Activated naive CD4-positive, alpha-beta T cell treated with Interleukin-2 at 50 U/mL for 16 hours (primary cell): ENCODE measurements around the gene GFM1.
"Not testable (repeated sequence)": the region's sequence is repeated elsewhere in the genome, so short reads cannot be mapped to it uniquely, and the experiment has no call there.

Experiments
- DNase-seq: peaks from one replicate; pipeline ENCODE4 v3.0.0-alpha.2; 2020

The GFM1 gene

GRCh38 chr3:158679547-158680000 lies 35.2 kb downstream of the GFM1 start:
- no peak for DNase-seq

GRCh38 chr3:158680861-158681260 lies 36.5 kb downstream of the GFM1 start:
- no peak for DNase-seq

GRCh38 chr3:158683230-158683962 lies 39.1 kb downstream of the GFM1 start:
- DNase-seq = no peak

GRCh38 chr3:158685159-158685558 lies 40.8 kb downstream of the GFM1 start:
- no peak for DNase-seq

- not testable (repeated sequence) for DNase-seq
Measured at GRCh38 chr3:158693866-158694456, 49.6 kb downstream of the GFM1 start.

DNA sequence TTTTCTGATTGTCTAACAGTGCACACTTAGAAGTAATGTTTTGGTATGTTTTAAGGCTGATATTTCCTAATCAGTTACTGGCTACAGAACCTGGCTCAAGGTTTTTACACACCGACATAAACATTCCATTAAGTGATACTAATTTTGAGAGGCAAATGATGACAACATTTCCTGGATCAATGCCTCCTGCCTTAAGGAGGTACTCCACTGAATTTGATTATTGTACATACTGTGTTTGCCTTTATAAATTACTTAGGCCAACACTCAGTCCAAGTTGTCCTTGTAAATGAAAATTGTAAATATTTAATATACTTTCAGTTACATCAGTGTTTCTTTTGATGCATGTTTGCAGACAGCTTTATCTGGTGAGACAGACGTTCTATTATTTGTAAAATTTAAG lies 52.3 kb downstream of the GFM1 start:
- no peak for DNase-seq

DNA sequence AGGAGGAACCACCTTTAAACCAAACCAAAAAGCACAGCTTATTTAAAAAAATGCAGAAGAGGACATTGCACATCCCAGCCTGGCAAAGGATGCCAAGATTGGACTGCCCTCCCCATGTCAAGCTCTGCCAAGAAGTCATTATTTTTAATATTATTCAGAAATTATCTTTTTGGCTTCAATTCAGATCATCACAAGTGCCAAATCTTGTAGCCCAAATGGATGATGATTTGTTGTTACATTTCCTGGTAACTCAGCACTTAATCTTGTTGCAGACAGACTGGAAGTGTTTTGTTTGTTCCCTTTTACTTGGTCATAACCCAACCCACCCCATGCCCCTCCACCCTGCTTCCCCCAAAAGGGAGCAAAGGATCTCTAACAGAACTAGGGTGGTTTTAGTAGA lies 56.2 kb downstream of the GFM1 start:
- DNase-seq = no peak

DNA sequence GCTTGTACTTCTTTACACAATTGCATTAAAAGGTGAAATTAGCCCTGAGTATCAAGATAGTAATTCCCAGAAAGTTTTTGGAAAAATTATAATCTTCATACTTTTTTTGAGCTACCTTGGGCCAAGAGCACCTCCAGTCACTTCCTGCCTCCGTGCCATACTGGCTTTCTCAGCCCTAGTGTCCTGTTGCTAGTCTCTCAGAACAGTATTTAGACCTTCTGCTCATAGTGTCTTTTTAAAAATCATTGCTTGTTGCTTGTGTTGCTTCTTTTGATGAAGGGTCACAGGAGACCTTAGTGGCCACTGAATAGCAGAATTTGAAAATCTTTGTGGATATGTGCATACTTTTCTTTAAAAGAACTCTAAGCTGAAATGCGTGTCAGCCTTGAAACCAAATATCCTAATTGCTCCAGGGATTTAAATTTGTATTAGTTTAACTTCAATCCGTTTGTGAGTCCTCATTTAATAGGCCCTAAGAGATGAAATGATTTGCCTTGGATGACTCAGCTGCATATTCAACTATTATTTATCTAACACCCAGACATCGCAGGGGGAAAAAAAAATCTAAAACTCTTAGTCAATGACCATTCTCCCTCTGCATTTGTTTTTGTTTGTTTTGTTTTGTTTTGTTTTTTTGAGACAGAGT lies 57.2 kb downstream of the GFM1 start:
- DNase-seq = no peak

DNA sequence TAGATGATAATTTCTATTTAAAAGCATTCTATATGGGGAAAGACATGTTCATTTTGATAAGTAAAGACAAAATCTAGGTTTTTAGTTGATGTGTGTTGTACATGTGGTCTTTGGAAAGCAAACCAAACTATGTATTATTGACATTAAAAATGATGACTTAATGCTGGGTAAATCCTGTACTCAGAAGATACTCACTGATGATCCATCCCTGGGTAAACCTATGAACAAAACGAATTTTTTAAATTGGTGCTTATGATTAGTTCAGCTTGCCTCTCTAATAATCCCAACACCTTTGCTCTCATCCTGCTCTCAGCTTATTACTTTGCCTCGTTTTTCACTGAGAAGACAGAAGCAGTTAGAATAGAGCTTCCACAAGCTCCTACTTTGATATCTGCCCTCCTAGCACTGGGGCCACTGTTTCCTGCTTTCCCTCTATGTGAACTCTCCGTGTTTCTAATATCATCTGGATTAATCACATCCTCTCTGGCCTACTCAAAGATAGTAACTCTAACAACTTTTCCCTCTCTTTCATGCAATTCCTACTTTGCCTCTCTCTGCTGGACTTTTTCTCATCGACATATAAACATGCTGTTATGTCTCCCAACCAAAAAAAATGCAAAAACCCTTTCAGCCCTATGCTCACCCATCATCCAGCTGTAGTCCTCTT lies 58.6 kb downstream of the GFM1 start:
- no peak for DNase-seq

- no peak for DNase-seq
Measured at GRCh38 chr3:158703566-158703965, 59.2 kb downstream of the GFM1 start.

DNA sequence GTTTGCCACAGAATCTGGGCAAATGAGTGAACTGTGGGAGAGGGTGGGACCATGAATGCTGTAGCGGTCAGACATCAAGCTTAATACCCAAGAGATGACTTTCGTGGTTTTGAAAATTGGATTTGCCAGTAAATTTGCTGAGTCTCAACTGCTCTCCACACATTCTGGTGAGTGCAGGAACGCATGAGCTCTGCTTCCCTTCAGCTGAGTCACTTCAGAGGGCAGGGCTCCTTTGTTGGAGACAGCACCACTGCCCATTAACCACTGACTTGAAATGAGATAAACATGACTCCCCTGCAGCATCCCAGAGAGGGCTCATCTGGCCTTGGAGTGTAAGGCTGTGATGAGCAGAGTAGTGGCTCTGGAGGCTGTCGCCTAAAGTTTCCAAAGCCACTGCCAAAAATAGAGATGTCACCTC lies 65.3 kb downstream of the GFM1 start:
- no peak for DNase-seq

DNA sequence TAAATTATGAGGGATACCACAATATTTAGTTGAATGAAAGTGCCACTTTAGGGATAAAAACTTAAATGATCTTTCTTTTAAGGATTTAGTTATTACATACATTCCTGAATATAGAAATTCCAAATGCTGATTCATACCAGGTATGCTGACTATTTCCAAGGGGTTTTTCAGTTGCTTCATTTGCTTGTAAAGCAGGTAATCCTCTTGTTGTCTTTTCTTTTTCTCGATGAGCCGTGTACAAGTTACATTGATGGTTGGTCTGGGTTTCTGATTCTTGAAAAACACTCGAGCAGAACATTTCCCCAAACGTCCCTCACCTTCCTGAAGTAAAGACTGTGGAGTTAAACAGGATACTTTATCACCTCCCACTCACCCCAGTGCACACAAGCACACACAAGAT lies 66.3 kb downstream of the GFM1 start:
- no peak for DNase-seq

DNA sequence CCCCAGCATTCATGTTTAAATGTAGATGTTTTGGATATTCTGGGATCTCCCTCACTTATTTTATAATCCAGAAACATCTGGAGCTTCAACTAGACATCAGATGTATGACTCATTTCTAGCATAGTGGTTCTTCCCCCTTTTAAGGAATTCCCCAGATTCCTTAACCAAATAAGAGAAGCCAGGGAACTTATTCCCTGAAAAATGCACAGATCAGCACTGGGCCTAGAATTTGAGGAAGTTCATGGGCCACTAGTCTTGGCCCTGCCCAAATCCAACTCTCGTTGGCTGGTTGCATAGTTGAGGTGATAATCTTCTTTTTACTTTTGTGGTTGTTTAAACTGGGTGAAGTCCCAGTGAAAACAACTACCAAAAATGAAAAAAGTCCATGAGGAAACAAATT lies 67.6 kb downstream of the GFM1 start:
- no peak for DNase-seq

DNA sequence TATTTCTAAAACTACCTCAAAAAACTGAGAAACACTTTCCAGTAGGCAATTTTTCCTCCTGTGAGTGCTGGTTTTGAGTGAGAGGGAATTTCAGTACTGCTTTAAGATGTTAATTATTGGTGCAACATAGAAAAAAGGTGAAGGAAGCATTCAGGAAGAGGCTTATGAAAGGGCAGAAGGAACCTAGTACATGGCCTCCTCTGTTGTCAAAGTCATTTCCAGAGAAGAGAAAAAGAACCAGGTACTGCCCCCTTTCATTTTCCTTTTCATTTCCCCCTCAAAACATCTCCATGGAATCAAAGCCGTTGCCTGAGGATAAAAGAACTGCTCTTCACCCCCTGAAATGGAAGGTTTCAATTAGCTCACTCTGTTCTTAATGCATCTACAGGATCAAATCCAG lies 68.1 kb downstream of the GFM1 start:
- DNase-seq = no peak

GRCh38 chr3:158713094-158713499 lies 68.8 kb downstream of the GFM1 start:
- no peak for DNase-seq

DNA sequence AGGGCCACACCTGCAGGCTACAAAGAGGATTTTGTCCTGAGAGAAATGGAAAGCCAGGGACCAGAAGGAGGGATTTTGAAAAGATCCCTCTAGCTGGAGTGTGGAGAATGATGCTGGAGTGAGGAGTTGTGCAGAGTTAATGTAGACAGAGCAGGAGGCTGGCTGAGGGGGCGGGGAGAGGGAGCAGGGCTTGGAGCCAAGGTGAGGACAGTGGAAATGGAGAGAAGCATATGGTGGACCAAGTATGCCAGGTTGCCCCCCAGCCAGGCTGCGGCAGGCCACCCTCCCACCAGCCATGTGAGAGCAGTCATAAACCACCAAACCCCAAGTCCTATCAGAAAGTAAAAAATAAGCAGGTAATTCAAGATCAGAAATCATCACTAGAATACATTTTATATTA lies 73.2 kb downstream of the GFM1 start:
- DNase-seq = no peak

DNA sequence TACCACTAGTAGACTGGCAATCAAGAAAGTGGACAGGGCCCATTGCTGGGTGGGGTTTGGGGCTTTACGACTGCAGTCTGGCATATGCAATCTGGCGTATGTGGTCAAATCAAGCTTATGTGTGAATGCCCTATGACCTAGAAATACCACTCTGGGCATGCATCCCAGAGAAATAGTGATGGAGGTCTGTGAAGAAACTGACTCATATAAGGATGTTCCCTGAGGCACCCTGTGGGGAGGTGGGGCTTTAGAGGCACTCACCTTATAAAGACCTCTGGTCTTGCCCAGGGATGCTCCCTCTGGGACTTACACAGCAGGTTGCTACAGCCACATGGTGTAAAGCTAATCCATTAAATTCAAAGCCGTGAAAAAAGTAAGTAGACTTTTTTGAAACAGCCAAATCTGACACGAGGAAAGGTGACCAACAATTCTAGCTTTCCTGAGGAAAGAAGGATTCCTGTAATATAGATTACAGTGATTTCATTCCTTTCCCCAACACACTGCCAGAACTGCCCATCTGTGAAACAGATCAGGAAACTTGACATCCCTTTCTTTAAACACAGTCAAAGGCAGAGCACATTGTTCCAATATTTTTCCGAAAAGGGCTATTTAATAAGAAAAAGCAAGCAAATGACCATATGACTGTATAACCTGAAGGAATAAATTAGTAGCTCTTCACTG lies 74.3 kb downstream of the GFM1 start:
- DNase-seq = no peak

GRCh38 chr3:158722108-158722507 lies 77.8 kb downstream of the GFM1 start:
- DNase-seq = no peak

DNA sequence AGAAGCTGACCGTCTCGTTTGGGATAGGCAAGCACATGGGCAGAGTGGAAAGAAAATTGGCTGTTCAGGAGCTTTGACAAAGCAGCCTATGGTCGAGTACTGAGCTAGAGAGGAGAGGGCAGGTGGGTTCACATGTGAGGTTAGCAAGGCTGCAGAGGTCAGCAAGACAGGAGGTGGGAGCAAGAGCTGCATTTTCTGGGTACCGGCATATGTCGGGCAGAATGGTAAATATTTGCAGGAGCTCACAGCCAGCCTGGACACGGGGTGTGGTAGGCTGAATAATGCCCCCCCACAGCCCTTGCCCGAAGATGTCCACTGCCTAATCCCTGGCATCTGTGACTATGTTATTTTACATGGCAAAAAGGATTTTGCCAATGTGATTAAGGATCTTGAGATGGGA lies 79.7 kb downstream of the GFM1 start:
- DNase-seq = no peak

DNA sequence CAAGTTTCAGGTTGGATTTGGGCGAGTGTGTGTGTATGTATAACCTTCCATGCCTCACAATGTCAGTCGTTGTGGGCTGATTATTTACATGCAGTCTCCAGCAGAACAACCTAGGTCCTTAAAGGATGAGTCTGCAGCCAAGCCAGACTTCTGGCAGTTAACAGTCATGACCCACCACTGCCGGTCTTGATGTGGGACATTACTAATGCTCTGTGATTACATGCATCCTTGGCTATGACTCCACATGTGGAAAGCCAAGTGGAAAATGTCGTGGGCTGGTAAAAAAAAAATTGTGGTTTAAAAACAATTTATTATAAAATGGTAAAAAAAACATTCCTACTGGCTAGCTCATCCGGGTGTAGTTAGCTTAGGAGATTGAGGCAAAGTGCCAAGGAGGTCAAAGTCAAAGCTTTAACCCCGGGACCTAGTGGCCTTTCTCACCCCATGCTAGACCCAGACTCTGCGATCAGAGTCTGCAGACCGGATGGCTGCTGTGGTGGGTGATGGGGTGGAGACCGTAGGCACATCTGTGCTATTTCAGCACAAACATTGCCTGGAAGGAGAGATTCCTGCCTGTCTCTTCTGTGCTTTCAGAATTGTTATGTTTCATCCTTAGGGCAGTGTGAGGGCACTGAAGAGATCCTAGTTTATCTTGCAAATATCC lies 81.2 kb downstream of the GFM1 start:
- DNase-seq = peak; percentile 30

DNA sequence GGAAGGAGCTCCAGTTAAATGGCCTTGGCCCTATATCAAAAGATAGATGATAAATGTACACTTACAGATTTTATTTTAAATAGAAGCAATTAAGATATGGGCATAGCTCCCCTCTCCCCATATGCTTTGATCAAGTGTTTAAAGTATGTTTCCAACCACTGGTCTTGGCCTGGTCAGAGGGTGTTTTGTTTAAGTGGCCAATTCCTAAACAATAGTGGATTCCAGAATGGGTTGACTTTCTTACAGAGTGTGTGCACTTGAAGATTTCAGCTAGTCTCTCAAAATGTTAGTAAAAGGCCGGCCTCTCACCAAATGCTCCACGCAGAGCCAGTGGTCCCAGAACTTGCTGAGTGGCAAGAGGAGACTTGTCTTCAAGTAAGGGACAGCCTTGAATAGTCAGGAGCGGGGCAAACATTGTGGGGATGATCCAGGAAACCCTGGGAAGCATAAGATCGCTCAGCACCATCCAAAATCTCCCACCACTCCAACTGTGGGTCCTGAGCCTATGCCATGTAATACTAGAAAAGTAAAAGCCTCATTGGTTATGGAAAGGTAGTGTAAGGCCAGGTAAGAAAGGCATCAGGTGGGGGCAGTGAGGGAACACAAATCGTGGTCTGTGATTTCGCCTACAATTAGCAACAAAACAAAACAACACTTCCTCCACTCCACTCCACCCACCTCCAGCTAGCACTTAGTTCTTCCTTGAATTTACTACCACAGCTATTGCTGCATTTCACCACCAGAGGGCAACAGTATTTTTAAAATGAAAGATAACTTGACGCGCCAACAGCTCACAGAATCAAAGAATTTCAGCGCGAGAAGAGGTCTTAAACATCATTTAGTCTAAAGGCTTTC lies 83.1 kb downstream of the GFM1 start:
- DNase-seq = peak; percentile 28

- no peak for DNase-seq
Measured at GRCh38 chr3:158728061-158728377, 83.7 kb downstream of the GFM1 start.
